Caco-2 (cell line): ENCODE data around the gene LYZL1. TPM values are rescaled to one million over a fixed set of nuclear protein-coding genes. Genes with fewer than 3 reads are reported as not detected.

ENCODE experiments used
- BruUV-seq: library from RNA; stranded (reverse); fragments of 400-500 nt; replicated peaks from 2 replicates; lab custom pipeline; 2021; lab: Mats Ljungman, UMichigan
- CTCF ChIA-PET: fragments of 300-600 bp; sonication (Branson Sonifier 250); formaldehyde crosslinking; loops from one replicate; lab custom pipeline; 2022; ENCODE audit warnings: antibody characterized with exemption; lab: Charles Lee
- POLR2A ChIA-PET: fragments of 300-600 bp; sonication (Branson Sonifier 250); formaldehyde crosslinking; loops from one replicate; lab custom pipeline; 2022; ENCODE audit warnings: antibody characterized with exemption; lab: Charles Lee
- DNase-seq, 2 experiments: peaks; one replicate each; pipeline versions ENCODE4 v3.0.0 to v3.0.0-alpha.2; 2020 to 2022
- H3K27me3 ChIP-seq: replicated peaks from 2 replicates; pipeline ENCODE4 v1.6.0; 2011; ENCODE audit warnings: low read length; ENCODE audit not compliant: control insufficient read depth, insufficient read depth
- H3K36me3 ChIP-seq: 2 replicates; pipeline ENCODE4 v1.5.1; 2011; ENCODE audit warnings: low read length; ENCODE audit not compliant: control insufficient read depth, insufficient read depth
- H3K4me1 ChIP-seq: fragments of 250-450 bp; sonication (Bioruptor Pico); 2 replicates; pipeline ENCODE4 v1.5.1; 2020; ENCODE audit warnings: mild to moderate bottlenecking
- H3K4me3 ChIP-seq: 2 replicates; pipeline ENCODE4 v1.5.1; 2011; ENCODE audit warnings: low read depth, mild to moderate bottlenecking, control low read depth, low read length
- H3K9me3 ChIP-seq: fragments of 250-450 bp; sonication (Bioruptor Pico); 2 replicates; pipeline ENCODE4 v1.5.1; 2020; ENCODE audit warnings: mild to moderate bottlenecking, moderate library complexity
- H3K27ac Mint-ChIP-seq: one replicate; pipeline ENCODE4 v1.8.0; 2022; ENCODE audit warnings: mixed read lengths; ENCODE audit not compliant: unreplicated experiment
- H3K27me3 Mint-ChIP-seq: one replicate; pipeline ENCODE4 v1.8.0; 2022; ENCODE audit warnings: mixed read lengths; ENCODE audit not compliant: insufficient read depth, unreplicated experiment
- H3K36me3 Mint-ChIP-seq: one replicate; pipeline ENCODE4 v1.8.0; 2022; ENCODE audit warnings: mild to moderate bottlenecking, mixed read lengths; ENCODE audit not compliant: insufficient read depth, unreplicated experiment
- H3K4me1 Mint-ChIP-seq: one replicate; pipeline ENCODE4 v1.8.0; 2022; ENCODE audit warnings: low read depth, mixed read lengths; ENCODE audit not compliant: unreplicated experiment
- H3K4me3 Mint-ChIP-seq: one replicate; pipeline ENCODE4 v1.8.0; 2022; ENCODE audit warnings: mild to moderate bottlenecking, moderate library complexity, mixed read lengths; ENCODE audit not compliant: unreplicated experiment
- H3K9me3 Mint-ChIP-seq: one replicate; pipeline ENCODE4 v1.8.0; 2022; ENCODE audit warnings: mixed read lengths; ENCODE audit not compliant: unreplicated experiment
- intact Hi-C: fragments of 100-400 bp; cut with micrococcal nuclease; formaldehyde crosslinking; loops from one replicate; pipeline ENCODE4 v1.10.0; 2022; ENCODE audit not compliant: unreplicated experiment
- total RNA-seq: library from RNA; stranded (reverse); gene quantifications from 2 replicates; pipeline ENCODE4 v1.2.3, GENCODE V29; 2022
- TF ChIP-seq, protein P1 (sequence below), 2 experiments: fragments of 200-600 bp in 1 of 2; IDR thresholded peaks; 1 replicate in 1 of 2; 2 replicates in 1 of 2; pipeline versions ENCODE4 v1.5.1 to v1.8.0; 2011 to 2022; ENCODE audit warnings: antibody characterized with exemption in 1 of 2, control low read depth in 1 of 2, inconsistent platforms in 1 of 2, low read depth in 1 of 2, low read length in 1 of 2, mild to moderate bottlenecking in 1 of 2, moderate library complexity in 1 of 2; ENCODE audit not compliant: insufficient read depth in 1 of 2, severe bottlenecking in 1 of 2, unreplicated experiment in 1 of 2

The LYZL1 gene
- total RNA-seq, 1 experiment from 2014 or later, result not detected

DNA sequence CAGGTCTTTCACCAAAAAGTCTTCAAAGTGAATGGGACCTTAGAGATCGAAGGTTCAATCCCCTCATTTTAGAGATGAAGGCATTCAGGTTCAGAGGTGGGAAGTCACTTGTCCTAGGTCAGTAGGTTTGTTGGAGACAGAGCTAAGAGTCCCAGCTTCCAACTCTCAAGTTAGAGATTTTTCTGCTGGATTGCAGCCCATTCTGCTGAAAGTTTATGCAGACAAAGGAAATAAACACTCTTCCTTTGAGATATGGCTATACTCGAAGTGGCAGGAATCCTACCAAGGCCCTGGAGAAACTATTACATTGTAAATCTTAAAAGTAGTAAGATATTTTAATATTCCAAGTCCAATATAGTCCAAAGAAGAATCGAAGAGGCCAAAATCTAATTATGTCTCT, 64.4 kb downstream of the LYZL1 start:
- no peaks in the 10 kb centered on the region for H3K36me3 Mint-ChIP-seq

DNA sequence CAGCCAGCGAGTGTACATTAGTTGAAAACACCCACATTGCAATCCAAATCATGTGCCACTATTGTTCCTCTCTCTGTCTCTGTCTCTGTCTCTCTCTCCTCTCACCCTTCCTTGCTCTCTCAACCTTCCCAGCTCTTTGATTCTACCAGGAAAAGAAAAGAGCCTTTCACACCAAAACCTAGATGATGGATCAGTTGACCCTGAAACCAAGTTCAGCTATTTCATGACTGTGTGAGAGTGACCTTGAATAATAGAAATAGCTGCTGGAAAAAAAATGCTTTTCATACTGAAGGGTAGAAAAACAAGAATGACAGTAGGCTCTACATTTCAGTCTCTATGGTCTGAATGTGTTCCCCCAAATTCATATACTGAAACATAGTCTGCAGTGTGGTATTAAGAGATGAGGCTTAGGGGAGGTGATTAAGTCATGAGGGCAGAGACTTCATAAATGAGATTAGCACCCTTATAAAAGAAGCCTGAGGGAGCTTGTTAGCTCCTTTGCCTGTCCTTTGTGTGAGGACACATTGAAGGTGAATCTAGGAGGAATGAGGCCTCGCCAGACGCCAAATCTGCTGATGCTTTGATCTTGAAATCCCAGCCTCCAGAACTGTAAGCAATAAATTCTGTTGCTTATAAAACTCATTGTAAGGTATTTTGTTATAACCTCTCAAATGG, 65.2 kb downstream of the LYZL1 start:
- intact Hi-C loops, result no loop called here
- H3K36me3 Mint-ChIP-seq, result no peaks in the 10 kb centered on the region
- Histone ChIP-seq H3K36me3 (no peaks in the 10 kb centered on the region), H3K4me3 (no peak overlapping the region), H3K27me3 (no peaks in the 10 kb centered on the region), H3K9me3 (no peaks in the 10 kb centered on the region), H3K4me1 (peaks cover 6% of the 10 kb centered on the region)
- BruUV-seq, result no TSS peak
- POLR2A ChIA-PET, result no interaction called here
- TF ChIP-seq, protein P1, sequence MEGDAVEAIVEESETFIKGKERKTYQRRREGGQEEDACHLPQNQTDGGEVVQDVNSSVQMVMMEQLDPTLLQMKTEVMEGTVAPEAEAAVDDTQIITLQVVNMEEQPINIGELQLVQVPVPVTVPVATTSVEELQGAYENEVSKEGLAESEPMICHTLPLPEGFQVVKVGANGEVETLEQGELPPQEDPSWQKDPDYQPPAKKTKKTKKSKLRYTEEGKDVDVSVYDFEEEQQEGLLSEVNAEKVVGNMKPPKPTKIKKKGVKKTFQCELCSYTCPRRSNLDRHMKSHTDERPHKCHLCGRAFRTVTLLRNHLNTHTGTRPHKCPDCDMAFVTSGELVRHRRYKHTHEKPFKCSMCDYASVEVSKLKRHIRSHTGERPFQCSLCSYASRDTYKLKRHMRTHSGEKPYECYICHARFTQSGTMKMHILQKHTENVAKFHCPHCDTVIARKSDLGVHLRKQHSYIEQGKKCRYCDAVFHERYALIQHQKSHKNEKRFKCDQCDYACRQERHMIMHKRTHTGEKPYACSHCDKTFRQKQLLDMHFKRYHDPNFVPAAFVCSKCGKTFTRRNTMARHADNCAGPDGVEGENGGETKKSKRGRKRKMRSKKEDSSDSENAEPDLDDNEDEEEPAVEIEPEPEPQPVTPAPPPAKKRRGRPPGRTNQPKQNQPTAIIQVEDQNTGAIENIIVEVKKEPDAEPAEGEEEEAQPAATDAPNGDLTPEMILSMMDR (IDR thresholded peaks at IDR 0.05; ENCODE audit: insufficient read depth in 1 of 2, low read depth in 1 of 2, low read length in 1 of 2, severe bottlenecking in 1 of 2, unreplicated experiment in 1 of 2), result no peak
- no peak overlapping the region for H3K27ac Mint-ChIP-seq
- CTCF ChIA-PET, result no interaction called here
- H3K4me3 Mint-ChIP-seq, result no peak overlapping the region
- peaks cover 21% of the 10 kb centered on the region for H3K4me1 Mint-ChIP-seq
- no peak for DNase-seq
- H3K9me3 Mint-ChIP-seq, result peaks cover 10% of the 10 kb centered on the region
- H3K27me3 Mint-ChIP-seq, result no peaks in the 10 kb centered on the region

More for the DNA sequence above, 64.4 kb downstream of the LYZL1 start:
- peaks cover 16% of the 10 kb centered on the region for H3K4me1 Mint-ChIP-seq
- Histone ChIP-seq H3K4me3 (no peak overlapping the region), H3K36me3 (no peaks in the 10 kb centered on the region), H3K4me1 (peaks cover 3% of the 10 kb centered on the region), H3K27me3 (no peaks in the 10 kb centered on the region), H3K9me3 (no peaks in the 10 kb centered on the region)
- TF ChIP-seq, protein P1 (IDR thresholded peaks at IDR 0.05; ENCODE audit: insufficient read depth in 1 of 2, low read depth in 1 of 2, low read length in 1 of 2, severe bottlenecking in 1 of 2, unreplicated experiment in 1 of 2), result no peak
- CTCF ChIA-PET, result no interaction called here
- H3K4me3 Mint-ChIP-seq, result no peak overlapping the region
- intact Hi-C loops, result no loop called here
- peaks cover 10% of the 10 kb centered on the region for H3K9me3 Mint-ChIP-seq
- no peak overlapping the region for H3K27ac Mint-ChIP-seq
- POLR2A ChIA-PET, result no interaction called here
- no TSS peak for BruUV-seq
- DNase-seq, result no peak
- H3K27me3 Mint-ChIP-seq, result no peaks in the 10 kb centered on the region

DNA sequence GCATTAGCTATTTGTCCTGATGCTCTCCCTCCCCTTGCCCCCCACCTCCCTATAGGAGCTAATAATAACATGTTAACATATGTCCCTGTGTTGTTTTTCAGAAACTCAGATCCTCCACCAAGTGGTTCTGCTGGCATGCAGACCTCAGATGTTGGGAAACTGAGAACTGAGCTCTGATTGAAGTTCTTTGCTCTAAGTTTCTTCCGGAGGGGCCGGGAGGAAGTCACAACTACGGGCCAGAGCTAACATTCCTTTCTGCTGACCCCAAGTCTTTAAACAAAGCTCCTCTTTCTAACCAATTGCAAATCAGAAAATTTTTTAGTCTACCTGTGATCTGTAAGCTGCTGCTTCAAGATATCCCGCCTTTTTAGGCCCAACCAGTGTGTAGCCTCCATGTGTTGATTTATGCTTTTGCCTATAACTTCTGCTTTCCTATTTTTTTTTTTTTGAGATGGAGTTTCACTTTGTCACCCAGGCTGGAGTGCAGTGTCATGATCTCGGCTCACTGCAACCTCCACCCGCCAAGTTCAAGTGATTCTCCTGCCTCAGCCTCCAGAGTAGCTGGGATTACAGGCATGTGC, 66.6 kb downstream of the LYZL1 start:
- H3K4me1 ChIP-seq, result peaks cover 6% of the 10 kb centered on the region
- BruUV-seq, result no TSS peak
- no peak overlapping the region for H3K27ac Mint-ChIP-seq
- H3K27me3 ChIP-seq, result no peaks in the 10 kb centered on the region
- no peaks in the 10 kb centered on the region for H3K27me3 Mint-ChIP-seq
- no peak for DNase-seq
- H3K36me3 ChIP-seq, result no peaks in the 10 kb centered on the region
- H3K4me1 Mint-ChIP-seq, result peaks cover 21% of the 10 kb centered on the region
- POLR2A ChIA-PET, result no interaction called here
- intact Hi-C loops, result no loop called here
- CTCF ChIA-PET, result interaction anchor here (0.6 kb wide), 1 partner anchor 43 kb away, joined by 3 read pairs; no protein-coding TSS in a partner anchor
- no peaks in the 10 kb centered on the region for H3K9me3 ChIP-seq
- no peak overlapping the region for H3K4me3 ChIP-seq
- H3K4me3 Mint-ChIP-seq, result no peak overlapping the region
- no peaks in the 10 kb centered on the region for H3K9me3 Mint-ChIP-seq
- TF ChIP-seq, protein P1 (IDR thresholded peaks at IDR 0.05; ENCODE audit: insufficient read depth in 1 of 2, low read depth in 1 of 2, low read length in 1 of 2, severe bottlenecking in 1 of 2, unreplicated experiment in 1 of 2), result no peak
- H3K36me3 Mint-ChIP-seq, result no peaks in the 10 kb centered on the region
